ENCODE data around the gene CFAP77.

CFAP77 gene

GRCh38 chr9:132465131-132465635, 55.2 kb downstream of the CFAP77 start:
- no peak overlapping the region for H3K4me3 ChIP-seq (ENCODE audit: low read depth, low read length)
- DNase-seq (ENCODE audit: low read depth) = no peak
- no peak for TF ChIP-seq POLR2A (IDR thresholded peaks at IDR 0.05; ENCODE audit: extremely low read depth, insufficient read length)
- TF ChIP-seq MYC (IDR thresholded peaks at IDR 0.05; ENCODE audit: low read depth, low read length) = no peak
- no peak for TF ChIP-seq MAX (IDR thresholded peaks at IDR 0.05; ENCODE audit: low read depth, low read length)

GRCh38 chr9:132472199-132472598, 62.2 kb downstream of the CFAP77 start:
- DNase-seq (ENCODE audit: low read depth) = no peak
- no peak for TF ChIP-seq MYC (IDR thresholded peaks at IDR 0.05; ENCODE audit: low read depth, low read length)
- TF ChIP-seq POLR2A (IDR thresholded peaks at IDR 0.05; ENCODE audit: extremely low read depth, insufficient read length) = no peak
- TF ChIP-seq MAX (IDR thresholded peaks at IDR 0.05; ENCODE audit: low read depth, low read length) = no peak
- TF ChIP-seq CTCF (IDR thresholded peaks at IDR 0.05; ENCODE audit: low read depth, low read length) = no peak
- no peak overlapping the region for H3K4me3 ChIP-seq (ENCODE audit: low read depth, low read length)

GRCh38 chr9:132472599-132472998, 62.6 kb downstream of the CFAP77 start:
- TF ChIP-seq POLR2A (IDR thresholded peaks at IDR 0.05; ENCODE audit: extremely low read depth, insufficient read length) (no peak), CTCF (IDR thresholded peaks at IDR 0.05; ENCODE audit: low read depth, low read length) (no peak), MAX (IDR thresholded peaks at IDR 0.05; ENCODE audit: low read depth, low read length) (no peak), MYC (IDR thresholded peaks at IDR 0.05; ENCODE audit: low read depth, low read length) (no peak)
- no peak overlapping the region for H3K4me3 ChIP-seq (ENCODE audit: low read depth, low read length)
- no peak for DNase-seq (ENCODE audit: low read depth)

GRCh38 chr9:132474253-132474652, 64.2 kb downstream of the CFAP77 start:
- no peak for DNase-seq (ENCODE audit: low read depth)
- H3K4me3 ChIP-seq (ENCODE audit: low read depth, low read length) = no peak overlapping the region
- TF ChIP-seq CTCF (IDR thresholded peaks at IDR 0.05; ENCODE audit: low read depth, low read length) (no peak), POLR2A (IDR thresholded peaks at IDR 0.05; ENCODE audit: extremely low read depth, insufficient read length) (no peak), MAX (IDR thresholded peaks at IDR 0.05; ENCODE audit: low read depth, low read length) (no peak), MYC (IDR thresholded peaks at IDR 0.05; ENCODE audit: low read depth, low read length) (no peak)

- H3K4me3 ChIP-seq (ENCODE audit: low read depth, low read length) = no peak overlapping the region
These were observed 68.5 kb downstream of the CFAP77 start for GRCh38 chr9:132478353-132479050.

More at GRCh38 chr9:132478353-132479050, 68.5 kb downstream of the CFAP77 start:
- TF ChIP-seq MYC (IDR thresholded peaks at IDR 0.05; ENCODE audit: low read depth, low read length) (no peak), CTCF (IDR thresholded peaks at IDR 0.05; ENCODE audit: low read depth, low read length) (no peak), MAX (IDR thresholded peaks at IDR 0.05; ENCODE audit: low read depth, low read length) (no peak), POLR2A (IDR thresholded peaks at IDR 0.05; ENCODE audit: extremely low read depth, insufficient read length) (no peak)
- DNase-seq (ENCODE audit: low read depth) = no peak

Measured in NB4 (cell line).